Osteoblast (primary cell): ENCODE data around the gene CD6. TPM values are rescaled to one million over a fixed set of nuclear protein-coding genes. Genes with fewer than 3 reads are reported as not detected.

ENCODE experiments used
- DNase-seq: peaks from one replicate; pipeline ENCODE4 v3.0.0; 2011; ENCODE audit warnings: low spot score, mixed read lengths; ENCODE audit not compliant: insufficient read length; ENCODE audit errors: missing footprints
- H2AFZ ChIP-seq: 2 replicates; pipeline ENCODE4 v1.6.0; 2011; ENCODE audit warnings: mild to moderate bottlenecking, low read length
- H3K27ac ChIP-seq: 2 replicates; pipeline ENCODE4 v1.5.1; 2011; ENCODE audit warnings: mild to moderate bottlenecking, low read depth, low read length, moderate library complexity
- H3K27me3 ChIP-seq: 2 replicates; pipeline ENCODE4 v1.6.0; 2012; ENCODE audit warnings: mild to moderate bottlenecking, control low read depth, inconsistent platforms, low read length, moderate library complexity; ENCODE audit not compliant: insufficient read depth
- H3K36me3 ChIP-seq: 2 replicates; pipeline ENCODE4 v1.5.1; 2011; ENCODE audit warnings: mild to moderate bottlenecking, low read length, control low read depth, moderate library complexity; ENCODE audit not compliant: insufficient read depth
- H3K4me1 ChIP-seq: 2 replicates; pipeline ENCODE4 v1.5.1; 2011; ENCODE audit warnings: mild to moderate bottlenecking, low read length, control low read depth, moderate library complexity; ENCODE audit not compliant: insufficient read depth
- H3K4me2 ChIP-seq: 2 replicates; pipeline ENCODE4 v1.6.0; 2011; ENCODE audit warnings: mild to moderate bottlenecking, low read length; ENCODE audit not compliant: insufficient read depth
- H3K4me3 ChIP-seq: fragments of 200-600 bp; sonication (generic); 3 replicates; pipeline ENCODE4 v1.5.1; 2012; ENCODE audit warnings: mild to moderate bottlenecking, low read length, inconsistent platforms; ENCODE audit not compliant: insufficient read depth
- H3K79me2 ChIP-seq: 2 replicates; pipeline ENCODE4 v1.6.0; 2012; ENCODE audit warnings: mild to moderate bottlenecking, low read length, control low read depth, inconsistent platforms; ENCODE audit not compliant: insufficient read depth
- H3K9me3 ChIP-seq: 2 replicates; pipeline ENCODE4 v1.5.1; 2011; ENCODE audit warnings: low read depth, low read length, control low read depth
- H4K20me1 ChIP-seq: 2 replicates; pipeline ENCODE4 v1.6.0; 2012; ENCODE audit warnings: mild to moderate bottlenecking, low read length, control low read depth; ENCODE audit not compliant: insufficient read depth
- total RNA-seq: library from RNA; depleted of rRNA; stranded (reverse); fragments of >200 nt; gene quantifications from 2 replicates; pipeline ENCODE4 v1.2.3, GENCODE V29; 2012
- TF ChIP-seq, protein P1 (sequence below): IDR thresholded peaks from 2 replicates; pipeline ENCODE4 v1.5.1; 2011; ENCODE audit warnings: mild to moderate bottlenecking, low read depth, low read length, moderate library complexity; ENCODE audit errors: extremely low read depth

Gene CD6
- total RNA-seq, 1 donor = not detected

DNA sequence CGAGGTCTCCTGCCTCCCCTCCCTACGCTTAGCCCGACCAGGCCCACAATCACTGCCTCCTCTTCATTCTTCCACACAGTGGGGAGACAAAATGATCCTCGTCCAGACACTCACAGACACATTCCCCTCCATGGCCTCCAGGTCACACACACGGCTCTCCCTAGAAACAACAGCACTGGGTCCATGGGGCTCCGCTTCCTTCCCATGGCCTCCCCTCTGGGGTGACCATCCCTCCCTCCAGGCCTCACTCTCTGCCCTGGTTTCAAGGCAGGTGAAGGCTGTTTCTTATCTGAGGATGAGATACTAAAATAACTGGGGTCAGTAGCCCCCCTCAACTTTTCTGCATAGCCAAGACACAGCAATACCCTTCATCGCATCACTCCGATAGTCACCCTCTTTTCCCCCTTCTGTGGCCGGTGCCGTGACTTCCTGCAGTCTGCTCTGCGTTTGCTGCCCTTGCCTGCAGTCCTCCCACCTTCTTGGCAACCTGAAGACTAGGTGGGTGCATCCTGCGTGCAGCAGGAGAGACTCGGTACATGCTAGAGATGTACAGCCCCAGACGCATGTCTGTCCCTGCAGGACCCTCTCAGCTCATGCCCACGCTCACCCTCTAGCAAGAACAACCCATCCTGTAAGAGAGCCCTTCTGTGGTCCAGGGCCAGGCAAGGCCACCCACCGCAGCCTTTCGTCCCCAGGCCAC is 55.8 kb downstream of the CD6 start:
- no peak overlapping the region for H3K4me2 ChIP-seq
- no peaks in the 10 kb centered on the region for H4K20me1 ChIP-seq
- peaks cover 14% of the 10 kb centered on the region for H3K27me3 ChIP-seq
- H3K36me3 ChIP-seq = no peaks in the 10 kb centered on the region
- no peak overlapping the region for H3K27ac ChIP-seq
- no peak overlapping the region for H2AFZ ChIP-seq
- no peaks in the 10 kb centered on the region for H3K9me3 ChIP-seq
- DNase-seq = no peak
- TF ChIP-seq, protein P1, sequence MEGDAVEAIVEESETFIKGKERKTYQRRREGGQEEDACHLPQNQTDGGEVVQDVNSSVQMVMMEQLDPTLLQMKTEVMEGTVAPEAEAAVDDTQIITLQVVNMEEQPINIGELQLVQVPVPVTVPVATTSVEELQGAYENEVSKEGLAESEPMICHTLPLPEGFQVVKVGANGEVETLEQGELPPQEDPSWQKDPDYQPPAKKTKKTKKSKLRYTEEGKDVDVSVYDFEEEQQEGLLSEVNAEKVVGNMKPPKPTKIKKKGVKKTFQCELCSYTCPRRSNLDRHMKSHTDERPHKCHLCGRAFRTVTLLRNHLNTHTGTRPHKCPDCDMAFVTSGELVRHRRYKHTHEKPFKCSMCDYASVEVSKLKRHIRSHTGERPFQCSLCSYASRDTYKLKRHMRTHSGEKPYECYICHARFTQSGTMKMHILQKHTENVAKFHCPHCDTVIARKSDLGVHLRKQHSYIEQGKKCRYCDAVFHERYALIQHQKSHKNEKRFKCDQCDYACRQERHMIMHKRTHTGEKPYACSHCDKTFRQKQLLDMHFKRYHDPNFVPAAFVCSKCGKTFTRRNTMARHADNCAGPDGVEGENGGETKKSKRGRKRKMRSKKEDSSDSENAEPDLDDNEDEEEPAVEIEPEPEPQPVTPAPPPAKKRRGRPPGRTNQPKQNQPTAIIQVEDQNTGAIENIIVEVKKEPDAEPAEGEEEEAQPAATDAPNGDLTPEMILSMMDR = no peak
- H3K4me1 ChIP-seq = no peaks in the 10 kb centered on the region
- H3K4me3 ChIP-seq = no peak overlapping the region
- H3K79me2 ChIP-seq = no peaks in the 10 kb centered on the region

DNA sequence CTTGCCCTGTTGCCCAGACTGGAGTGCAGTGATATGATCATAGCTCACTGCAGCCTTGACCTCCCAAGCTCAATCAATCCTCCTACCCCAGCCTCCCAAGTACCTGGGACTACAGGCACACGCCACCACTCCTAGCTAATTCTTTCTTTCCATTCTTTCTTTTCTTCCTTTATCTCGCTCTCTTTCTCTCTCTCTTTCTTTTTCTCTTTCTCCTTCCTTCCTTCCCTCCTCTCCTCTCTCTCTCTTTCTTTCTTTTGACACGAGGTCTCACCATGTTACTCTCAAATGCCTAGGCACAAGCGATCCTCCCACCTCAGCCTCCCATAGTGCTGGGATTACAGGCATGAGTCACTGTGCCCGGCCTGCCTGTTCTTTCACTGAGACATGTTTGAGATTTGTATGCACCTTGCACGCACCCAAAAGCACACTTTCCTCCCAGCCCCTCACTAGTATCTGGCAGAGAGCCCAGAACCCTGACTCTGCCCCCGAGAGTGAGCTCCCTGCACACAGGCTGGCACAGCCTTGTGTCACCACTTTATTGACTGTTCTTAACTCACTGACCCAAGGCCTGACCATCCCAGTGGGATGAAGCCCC is 56.8 kb downstream of the CD6 start:
- Histone ChIP-seq H3K27ac (no peak overlapping the region), H3K4me2 (no peak overlapping the region), H3K36me3 (no peaks in the 10 kb centered on the region), H2AFZ (no peak overlapping the region), H3K27me3 (peaks cover 6% of the 10 kb centered on the region), H3K4me3 (no peak overlapping the region), H3K79me2 (no peaks in the 10 kb centered on the region), H4K20me1 (no peaks in the 10 kb centered on the region), H3K9me3 (no peaks in the 10 kb centered on the region), H3K4me1 (no peaks in the 10 kb centered on the region)
- no peak for DNase-seq
- TF ChIP-seq, protein P1 = no peak

DNA sequence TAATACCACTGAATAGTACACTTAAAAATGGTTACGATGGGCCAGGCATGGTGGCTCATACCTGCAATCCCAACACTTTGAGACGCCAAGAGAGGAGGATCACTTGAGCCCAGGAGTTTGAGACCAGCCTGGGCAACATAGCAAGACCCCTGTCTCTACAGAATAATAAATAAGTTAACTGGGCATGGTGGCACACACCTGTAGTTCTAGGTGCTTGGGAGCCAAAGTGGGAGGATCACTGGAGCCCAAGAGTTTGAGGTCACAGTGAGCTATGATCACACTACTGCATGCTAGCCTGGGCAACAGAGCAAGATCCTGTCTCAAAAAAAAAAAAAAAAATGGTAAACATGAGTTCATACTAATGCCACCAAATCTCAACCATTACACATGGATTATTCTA is 61.3 kb downstream of the CD6 start:
- Histone ChIP-seq H3K4me3 (no peak overlapping the region), H3K4me1 (no peaks in the 10 kb centered on the region), H3K79me2 (no peaks in the 10 kb centered on the region), H3K4me2 (no peak overlapping the region), H3K27me3 (peaks cover 4% of the 10 kb centered on the region), H3K9me3 (no peaks in the 10 kb centered on the region), H3K27ac (no peak overlapping the region), H4K20me1 (no peaks in the 10 kb centered on the region), H3K36me3 (no peaks in the 10 kb centered on the region), H2AFZ (no peak overlapping the region)
- no peak for DNase-seq
- TF ChIP-seq, protein P1 = no peak

DNA sequence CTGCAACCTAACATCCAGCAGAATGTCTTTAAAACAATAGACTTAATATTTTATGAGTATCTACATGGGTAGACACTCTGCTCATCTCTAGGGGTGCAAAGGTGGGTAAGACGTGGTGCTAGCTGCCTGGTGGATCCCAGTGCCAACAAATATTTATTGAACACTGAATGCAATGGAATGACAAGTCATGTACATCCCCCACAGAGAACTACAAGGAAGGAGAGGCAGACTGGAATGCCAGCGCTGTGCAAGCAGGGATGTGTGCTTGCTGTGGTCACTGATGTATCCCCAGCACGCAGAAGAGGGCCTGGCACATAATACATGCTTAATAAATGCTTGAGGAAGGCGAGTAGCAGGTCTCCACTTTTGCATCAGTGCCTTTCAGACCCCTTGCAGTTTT is 61.9 kb downstream of the CD6 start:
- no peaks in the 10 kb centered on the region for H3K36me3 ChIP-seq
- H3K4me3 ChIP-seq = no peak overlapping the region
- no peak overlapping the region for H2AFZ ChIP-seq
- peaks cover 4% of the 10 kb centered on the region for H3K27me3 ChIP-seq
- no peaks in the 10 kb centered on the region for H3K79me2 ChIP-seq
- peak; percentile 56 for DNase-seq
- H3K9me3 ChIP-seq = no peaks in the 10 kb centered on the region
- H4K20me1 ChIP-seq = no peaks in the 10 kb centered on the region
- no peak overlapping the region for H3K4me2 ChIP-seq
- TF ChIP-seq, protein P1 = no peak
- no peak overlapping the region for H3K27ac ChIP-seq
- H3K4me1 ChIP-seq = no peaks in the 10 kb centered on the region
